Fibroblast of lung (primary cell): Measurements from ENCODE around the gene KCNIP1.

ENCODE experiments used
- CTCF ChIP-seq, 2 donors: IDR thresholded peaks in 1 of 2; conservative IDR thresholded peaks in 1 of 2; 1 replicate in 1 of 2; 2 replicates in 1 of 2; pipeline ENCODE4 v1.5.1; 2011 to 2012; ENCODE audit warnings: low read length in 2 of 2, control low read depth in 1 of 2, inconsistent platforms in 1 of 2, low read depth in 1 of 2, mild to moderate bottlenecking in 1 of 2
- EZH2 ChIP-seq: IDR thresholded peaks from 2 replicates; pipeline ENCODE4 v1.5.1; 2012; ENCODE audit warnings: low read length, control low read depth, mild to moderate bottlenecking; ENCODE audit errors: missing control alignments

- TF ChIP-seq CTCF (conservative IDR thresholded peaks at IDR 0.05 in 1 of 2, IDR thresholded peaks at IDR 0.05 in 1 of 2; ENCODE audit: low read depth in 1 of 2, low read length in 2 of 2) (no peak), EZH2 (no peak)
These were observed 15.7 kb downstream of the KCNIP1 start for GRCh38 chr5:170519549-170519948.
